HG02852 (cell line): ENCODE measurements around the gene ZNF543.

Experiments
- ATAC-seq: cut with Tn5 transposase; IDR thresholded peaks from one replicate; pipeline ENCODE4 v1.9.1; 2021; ENCODE audit warnings: mild to moderate bottlenecking, moderate library complexity; ENCODE audit not compliant: unreplicated experiment

Gene ZNF543

GRCh38 chr19:57377498-57378146 lies 57.4 kb downstream of the ZNF543 start:
- no peak for ATAC-seq
